Uterus (tissue), 2 donors: Measurements from ENCODE around the gene LPCAT2.

Source experiments
- CTCF ChIP-seq, 4 experiments: fragments of 200-600 bp in 2 of 4; fragments of 450-650 bp in 2 of 4; sonication (generic) in 2 of 4; IDR thresholded peaks; one replicate each; pipeline ENCODE4 v1.5.1; 2016 to 2019; ENCODE audit warnings: antibody characterized with exemption in 4 of 4, mild to moderate bottlenecking in 2 of 4, moderate library complexity in 1 of 4
- POLR2A ChIP-seq, 2 donors: fragments of 450-650 bp; IDR thresholded peaks; one replicate each; pipeline ENCODE4 v1.6.1; 2016; ENCODE audit warnings: antibody characterized with exemption in 2 of 2, mild to moderate bottlenecking in 1 of 2, moderate library complexity in 1 of 2

GRCh38 chr16:55471448-55472097, 37.3 kb upstream of the LPCAT2 start:
- TF ChIP-seq CTCF (IDR thresholded peaks at IDR 0.05) (no peak), POLR2A (IDR thresholded peaks at IDR 0.05) (no peak)
